HG03095 (cell line): ENCODE measurements around the gene SSR3.
"Not testable (repeated sequence)": the region's sequence is repeated elsewhere in the genome, so short reads cannot be mapped to it uniquely, and the experiment has no call there.

Experiments
- ATAC-seq: cut with Tn5 transposase; IDR thresholded peaks from one replicate; pipeline ENCODE4 v1.9.1; 2021; ENCODE audit warnings: moderate library complexity; ENCODE audit not compliant: unreplicated experiment

SSR3 gene

GRCh38 chr3:156554842-156555687 is at the start of gene SSR3:
Gene SSR3 (minus strand): TSS chr3:156555117. CDS start chr3:156555089, 28 bp downstream.
- peak; percentile 99 for ATAC-seq

GRCh38 chr3:156604064-156604641 is 49.2 kb upstream of the SSR3 start:
- no peak for ATAC-seq

- no peak for ATAC-seq
Measured at GRCh38 chr3:156603379-156604017, 48.6 kb upstream of the SSR3 start.

GRCh38 chr3:156602424-156602823 is 47.5 kb upstream of the SSR3 start:
- ATAC-seq, result no peak

GRCh38 chr3:156601497-156601896 is 46.6 kb upstream of the SSR3 start:
- no peak for ATAC-seq

- no peak for ATAC-seq
Measured at GRCh38 chr3:156600834-156601233, 45.9 kb upstream of the SSR3 start.

GRCh38 chr3:156599089-156599874 is 44.4 kb upstream of the SSR3 start:
- no peak for ATAC-seq

GRCh38 chr3:156598413-156598812 is 43.5 kb upstream of the SSR3 start:
- no peak for ATAC-seq

GRCh38 chr3:156594219-156594683 is 39.3 kb upstream of the SSR3 start:
- no peak for ATAC-seq

GRCh38 chr3:156593814-156594213 is 38.9 kb upstream of the SSR3 start:
- no peak for ATAC-seq

- not testable (repeated sequence) for ATAC-seq
Measured at GRCh38 chr3:156589806-156590205, 34.9 kb upstream of the SSR3 start.

- no peak for ATAC-seq
Measured at GRCh38 chr3:156587760-156588069, 32.8 kb upstream of the SSR3 start.

GRCh38 chr3:156586905-156587759 is 32.2 kb upstream of the SSR3 start:
- peak; percentile 49 for ATAC-seq

GRCh38 chr3:156583469-156583868 is 28.6 kb upstream of the SSR3 start:
- no peak for ATAC-seq

- peak; percentile 75 for ATAC-seq
Measured at GRCh38 chr3:156582532-156583183, 27.7 kb upstream of the SSR3 start.

GRCh38 chr3:156581954-156582353 is 27.0 kb upstream of the SSR3 start:
- ATAC-seq, result no peak

GRCh38 chr3:156581033-156581432 is 26.1 kb upstream of the SSR3 start:
- ATAC-seq, result no peak

- no peak for ATAC-seq
Measured at GRCh38 chr3:156579427-156579851, 24.5 kb upstream of the SSR3 start.

GRCh38 chr3:156577736-156578135 is 22.8 kb upstream of the SSR3 start:
- ATAC-seq, result no peak
